CD4-positive, alpha-beta T cell treated with Interferon gamma for 1 hour (primary cell): ENCODE results near the gene CCDC138.
"Not testable (repeated sequence)": the region's sequence is repeated elsewhere in the genome, so short reads cannot be mapped to it uniquely, and the experiment has no call there.

Experiments
- DNase-seq: peaks from one replicate; pipeline ENCODE4 v3.0.0-alpha.2; 2020

Gene CCDC138, protein sequence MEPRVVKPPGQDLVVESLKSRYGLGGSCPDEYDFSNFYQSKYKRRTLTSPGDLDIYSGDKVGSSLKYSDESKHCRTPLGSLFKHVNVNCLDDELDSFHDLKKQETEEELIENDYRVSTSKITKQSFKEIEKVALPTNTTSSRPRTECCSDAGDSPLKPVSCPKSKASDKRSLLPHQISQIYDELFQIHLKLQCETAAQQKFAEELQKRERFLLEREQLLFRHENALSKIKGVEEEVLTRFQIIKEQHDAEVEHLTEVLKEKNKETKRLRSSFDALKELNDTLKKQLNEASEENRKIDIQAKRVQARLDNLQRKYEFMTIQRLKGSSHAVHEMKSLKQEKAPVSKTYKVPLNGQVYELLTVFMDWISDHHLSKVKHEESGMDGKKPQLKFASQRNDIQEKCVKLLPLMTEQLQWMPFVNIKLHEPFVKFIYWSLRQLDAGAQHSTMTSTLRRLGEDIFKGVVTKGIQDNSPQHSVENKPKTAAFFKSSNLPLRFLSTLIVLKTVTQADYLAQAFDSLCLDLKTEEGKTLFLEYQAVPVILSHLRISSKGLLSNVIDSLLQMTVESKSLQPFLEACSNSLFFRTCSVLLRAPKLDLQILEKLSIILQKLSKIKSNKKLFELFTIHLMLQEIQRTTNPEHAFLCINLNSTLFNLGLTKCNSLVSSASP

DNA sequence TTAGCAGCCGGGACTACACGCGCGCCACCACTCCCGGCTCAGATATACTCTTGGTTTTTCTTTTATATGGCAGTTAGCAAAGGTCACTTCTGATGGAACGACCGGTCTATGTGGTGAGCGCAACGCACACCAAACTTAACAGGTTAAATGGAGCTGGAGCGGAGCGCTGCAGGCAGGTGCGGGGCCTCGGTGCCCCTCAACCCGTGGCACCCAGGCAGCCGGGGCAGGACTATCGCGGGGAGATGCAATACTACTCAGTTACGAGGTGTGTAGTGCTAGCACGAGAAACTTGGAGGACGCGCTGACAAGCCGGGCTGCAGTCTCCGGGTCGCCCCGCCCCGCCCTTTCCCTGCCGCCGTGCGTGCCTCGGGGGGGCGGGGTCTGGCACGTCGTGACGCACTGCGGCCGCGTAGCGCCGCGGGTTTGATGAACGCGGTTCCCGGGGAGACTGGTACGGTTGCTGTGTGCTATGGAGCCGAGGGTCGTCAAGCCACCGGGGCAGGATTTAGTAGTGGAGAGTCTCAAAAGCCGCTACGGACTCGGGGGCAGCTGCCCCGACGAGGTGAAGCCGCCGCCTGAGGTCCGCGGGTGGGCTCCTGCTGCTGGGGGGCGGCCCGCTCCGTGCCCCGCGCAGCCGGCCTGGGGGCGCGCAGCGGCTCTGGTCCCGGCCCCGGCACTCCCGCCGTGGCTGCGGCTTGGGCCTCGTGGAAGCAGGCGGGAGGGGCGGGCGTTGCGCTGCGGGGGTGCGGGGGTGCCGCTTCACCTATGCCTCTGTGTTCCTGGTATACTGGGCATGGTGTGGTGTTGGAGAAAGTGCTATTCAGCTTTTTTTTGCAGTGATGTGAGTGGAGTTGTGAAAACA is at the start of gene CCDC138:
Gene CCDC138, plus strand, starts transcription at position 418 of the 862 bp plus-strand sequence. Its CDS starts 52 bp downstream, at position 470.
- peak; percentile 88 for DNase-seq

DNA sequence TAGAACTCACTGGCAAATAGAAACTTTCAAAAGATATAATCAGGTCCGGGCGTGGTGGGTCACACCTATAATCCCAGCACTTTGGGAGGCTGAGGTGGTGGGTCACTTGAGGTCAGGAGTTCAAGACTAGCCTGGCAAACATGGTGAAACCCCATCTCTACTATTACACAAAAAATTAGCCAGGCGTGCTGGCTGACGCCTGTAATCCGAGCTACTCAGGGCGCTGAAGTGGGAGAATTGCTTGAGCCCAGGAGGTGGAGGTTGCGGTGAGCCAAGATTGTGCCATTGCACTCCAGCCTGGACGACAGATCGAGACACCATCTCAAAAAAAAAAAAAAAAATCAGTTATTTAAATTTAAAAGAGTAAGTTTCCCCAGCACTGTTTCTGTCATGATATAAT is 28.6 kb upstream of the CCDC138 start:
- DNase-seq: not testable (repeated sequence)

DNA sequence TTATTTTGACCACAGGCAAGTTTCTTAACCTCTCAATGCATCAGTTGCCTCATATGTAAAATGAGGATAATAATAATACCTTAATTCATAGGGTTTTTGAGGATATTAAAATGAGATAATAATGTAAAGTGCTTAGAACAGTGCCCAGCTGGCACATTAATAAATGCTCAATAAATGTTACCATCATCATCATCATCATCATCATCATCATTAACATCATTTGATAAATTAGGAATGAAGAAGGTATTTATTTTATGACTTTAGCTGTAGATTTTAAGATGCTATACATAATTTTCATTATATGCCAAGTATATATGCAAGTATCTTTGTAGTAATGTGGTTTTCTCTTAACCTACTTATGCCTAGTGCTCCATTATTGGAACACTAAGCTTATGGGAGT is 24.0 kb upstream of the CCDC138 start:
- DNase-seq: not testable (repeated sequence)

DNA sequence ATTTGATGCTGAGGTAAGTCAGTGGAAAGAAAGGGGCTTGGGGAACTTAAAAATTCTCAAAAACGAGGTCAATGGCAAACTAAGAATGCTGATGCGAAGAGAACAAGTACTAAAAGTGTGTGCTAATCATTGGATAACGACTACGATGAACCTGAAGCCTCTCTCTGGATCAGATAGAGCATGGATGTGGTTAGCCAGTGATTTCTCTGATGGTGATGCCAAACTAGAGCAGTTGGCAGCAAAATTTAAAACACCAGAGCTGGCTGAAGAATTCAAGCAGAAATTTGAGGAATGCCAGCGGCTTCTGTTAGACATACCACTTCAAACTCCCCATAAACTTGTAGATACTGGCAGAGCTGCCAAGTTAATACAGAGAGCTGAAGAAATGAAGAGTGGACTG is 19.9 kb upstream of the CCDC138 start:
- not testable (repeated sequence) for DNase-seq

DNA sequence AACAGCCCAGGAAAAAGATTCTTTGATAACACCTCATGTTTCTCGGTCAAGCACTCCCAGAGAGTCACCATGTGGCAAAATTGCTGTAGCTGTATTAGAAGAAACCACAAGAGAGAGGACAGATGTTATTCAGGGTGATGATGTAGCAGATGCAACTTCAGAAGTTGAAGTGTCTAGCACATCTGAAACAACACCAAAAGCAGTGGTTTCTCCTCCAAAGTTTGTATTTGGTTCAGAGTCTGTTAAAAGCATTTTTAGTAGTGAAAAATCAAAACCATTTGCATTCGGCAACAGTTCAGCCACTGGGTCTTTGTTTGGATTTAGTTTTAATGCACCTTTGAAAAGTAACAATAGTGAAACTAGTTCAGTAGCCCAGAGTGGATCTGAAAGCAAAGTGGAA is 18.7 kb upstream of the CCDC138 start:
- DNase-seq: not testable (repeated sequence)

DNA sequence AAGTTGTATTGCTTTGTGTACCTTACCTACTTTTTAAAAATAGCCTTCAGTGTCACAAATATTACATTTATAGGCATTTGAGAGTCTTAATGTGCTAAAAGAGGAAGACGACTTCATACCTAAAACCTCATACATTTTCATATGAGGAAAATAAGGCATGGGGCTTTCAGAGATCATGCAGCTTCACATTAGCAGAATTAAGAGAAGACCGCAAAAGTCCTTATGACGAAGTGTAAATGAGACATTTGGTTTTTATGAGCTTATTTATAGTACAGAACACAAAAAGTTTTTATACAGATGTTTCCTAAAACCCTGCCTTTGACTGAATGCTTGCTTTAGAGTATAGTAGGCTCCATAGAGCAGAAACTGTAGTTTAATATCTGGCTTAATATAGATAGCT is 10.1 kb upstream of the CCDC138 start:
- DNase-seq: no peak

DNA sequence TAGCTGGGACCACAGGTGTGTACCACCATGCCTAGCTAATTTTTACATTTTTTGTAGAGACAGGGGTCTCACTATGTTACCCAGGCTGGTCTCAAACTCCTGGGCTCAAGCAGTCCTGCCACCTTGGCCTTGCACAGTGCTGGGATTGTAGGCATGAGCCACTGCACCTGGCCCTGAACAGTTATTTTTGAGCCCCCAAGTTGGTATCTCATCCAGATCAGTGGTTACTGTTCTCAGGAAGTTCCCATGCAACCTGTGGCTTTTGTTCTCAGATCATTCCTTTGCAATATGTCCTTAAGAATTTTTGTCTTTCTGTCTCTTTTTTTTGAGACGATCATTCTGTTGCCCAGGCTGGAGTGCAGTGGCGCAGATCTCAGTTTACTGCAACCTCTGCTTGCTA is 7.7 kb upstream of the CCDC138 start:
- DNase-seq: no peak

DNA sequence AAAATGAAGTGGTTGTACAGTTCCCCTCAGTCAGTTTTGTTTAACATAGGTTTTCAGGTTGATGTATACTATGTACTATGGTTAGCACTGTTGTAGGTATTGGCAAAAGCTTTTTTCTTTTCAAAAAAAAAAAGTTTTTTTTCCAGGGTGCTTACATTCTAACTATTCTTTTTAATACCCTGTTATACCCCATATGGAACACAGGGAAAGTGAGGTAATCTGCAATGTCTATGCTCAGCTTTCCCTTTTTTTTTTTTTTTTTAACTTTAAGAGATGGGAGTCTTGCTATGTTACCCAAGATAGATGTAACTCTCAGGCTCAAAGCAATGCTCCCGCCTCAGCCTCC is 590 bp upstream of the CCDC138 start:
- DNase-seq: no peak

DNA sequence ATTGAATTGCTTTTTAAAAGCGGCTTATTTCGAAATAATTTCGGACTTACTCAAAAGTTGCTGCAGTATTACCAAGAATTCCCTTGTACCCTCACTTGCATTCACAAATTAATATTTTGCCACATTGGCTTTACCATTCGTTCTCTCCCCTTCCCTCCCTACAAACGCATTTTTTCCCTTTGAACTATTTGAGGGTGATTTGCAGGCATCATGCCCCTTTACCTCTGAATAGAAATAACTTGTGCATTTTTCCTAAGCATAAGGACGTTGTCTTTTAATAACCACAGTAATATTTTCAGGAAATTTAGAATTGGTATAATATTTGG is 608 bp downstream of the CCDC138 start:
- DNase-seq: no peak

DNA sequence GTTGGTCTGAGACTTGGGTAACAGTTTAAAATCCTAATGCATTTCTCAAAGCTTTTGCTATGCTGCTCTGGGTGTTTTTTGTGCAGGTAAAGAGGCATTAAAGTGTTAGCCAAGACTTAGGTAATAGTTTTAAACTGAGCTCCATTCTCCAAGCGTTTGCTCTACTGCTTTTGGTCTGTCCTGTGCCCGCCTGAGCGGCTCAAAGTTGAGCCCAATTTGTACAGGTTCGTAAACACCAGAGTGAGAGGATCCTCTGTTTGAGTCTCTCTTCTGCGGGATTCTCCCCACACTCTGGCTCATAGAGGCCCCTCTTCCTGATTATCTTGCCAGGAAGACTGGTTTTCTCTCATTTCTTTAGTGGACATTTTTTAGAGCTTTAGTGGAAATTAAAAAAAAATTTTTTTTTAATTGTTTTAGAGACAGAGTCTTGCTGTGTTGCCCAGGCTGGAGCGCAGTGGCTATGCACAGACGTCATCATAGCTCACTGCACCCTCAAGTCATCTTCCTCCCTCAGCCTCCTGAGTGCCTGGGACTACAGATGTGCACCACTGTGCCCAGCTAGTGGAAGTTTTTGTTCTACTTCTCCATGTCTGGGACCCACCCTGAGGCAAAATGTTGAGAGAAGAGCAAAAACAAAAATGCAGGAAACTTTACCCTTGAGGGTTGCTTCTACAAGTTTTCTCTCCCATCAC is 16.6 kb downstream of the CCDC138 start:
- DNase-seq: no peak

DNA sequence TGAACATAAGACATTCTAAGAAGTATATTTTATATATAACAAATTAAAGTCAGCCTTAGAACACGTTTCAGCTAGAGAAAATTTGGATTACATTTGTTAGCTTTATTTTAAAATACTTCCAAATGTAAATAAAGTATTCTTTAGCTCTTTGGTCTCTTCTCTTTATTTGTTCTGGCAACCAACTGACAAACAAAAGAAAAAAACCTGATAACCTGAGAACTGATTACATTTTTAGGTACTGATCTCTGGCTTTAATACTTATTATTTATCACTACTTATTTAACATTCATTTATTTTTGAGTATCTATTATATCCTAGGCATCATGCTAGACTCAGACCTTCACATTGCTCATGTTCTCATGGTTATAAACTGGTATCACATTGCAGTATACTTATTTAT is 18.5 kb downstream of the CCDC138 start:
- no peak for DNase-seq

DNA sequence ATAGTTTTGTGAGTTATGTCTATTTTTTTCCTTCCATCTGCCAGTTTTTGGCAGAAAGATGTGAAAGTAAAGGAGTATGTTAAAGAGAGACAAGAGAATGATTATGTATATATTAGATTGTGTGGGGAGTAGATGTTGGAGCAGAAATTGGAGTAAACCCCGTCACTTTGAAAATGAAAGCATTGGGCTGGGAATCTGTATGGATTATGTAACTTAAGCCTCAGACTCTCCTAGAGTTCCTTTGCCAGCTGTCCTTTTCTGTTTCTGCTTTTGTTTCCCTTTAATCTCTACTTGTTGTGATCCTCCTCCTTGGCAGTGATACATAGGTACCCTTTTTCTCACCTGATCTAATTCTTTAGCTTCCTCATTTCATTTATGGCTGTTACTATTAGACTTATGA is 19.2 kb downstream of the CCDC138 start:
- DNase-seq: no peak

DNA sequence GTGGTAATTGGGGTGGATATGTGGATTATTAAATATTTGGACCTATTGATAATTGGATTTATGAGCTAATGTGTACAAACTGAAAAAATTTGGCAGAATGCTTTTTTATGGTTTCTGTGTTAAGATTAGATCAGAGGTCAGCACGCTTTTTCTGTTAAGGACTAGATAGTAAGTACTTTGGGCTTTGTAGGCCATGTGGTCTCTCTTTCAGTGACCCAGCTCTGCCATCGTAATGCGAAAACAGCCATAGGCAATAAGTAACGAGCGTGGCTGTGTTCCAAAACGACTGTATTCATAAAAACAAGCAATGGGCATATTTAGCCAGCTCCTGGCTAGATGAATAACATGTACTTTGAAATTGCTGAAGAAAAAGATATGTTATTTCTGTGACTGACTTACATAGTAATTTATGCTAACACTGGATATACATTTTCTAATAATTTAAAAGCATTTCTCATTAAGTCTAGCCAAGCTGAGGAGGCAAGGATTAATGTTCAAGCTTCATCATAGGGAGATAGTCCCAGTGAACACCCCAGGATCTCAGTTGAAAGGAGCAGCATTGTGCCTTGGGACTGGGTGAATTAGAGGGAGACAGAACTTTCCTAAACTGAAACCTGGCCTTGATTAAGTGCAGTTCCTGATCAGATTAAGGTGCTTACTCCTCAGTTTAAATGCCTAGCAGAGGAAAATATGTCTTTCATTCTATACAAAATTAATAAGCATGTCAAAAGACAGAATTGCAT is 20.0 kb downstream of the CCDC138 start:
- DNase-seq: no peak

DNA sequence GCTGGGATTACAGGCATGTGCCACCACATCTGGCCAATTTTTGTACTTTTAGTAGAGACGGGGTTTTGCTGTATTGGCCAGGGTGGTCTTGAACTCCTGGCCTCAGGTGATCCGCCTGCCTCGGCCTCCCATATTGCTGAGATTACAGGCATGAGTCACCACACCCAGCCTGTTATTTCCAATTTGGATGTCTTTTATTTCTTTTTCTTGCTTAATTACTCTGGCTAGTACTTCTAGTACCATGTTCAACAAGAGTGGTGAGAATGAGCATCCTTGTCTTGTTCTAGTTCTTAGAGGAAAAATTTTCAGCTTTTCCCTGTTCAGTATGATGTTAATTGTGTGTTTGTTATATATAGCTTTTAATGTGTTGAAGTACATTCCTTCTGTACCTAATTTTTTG is 23.4 kb downstream of the CCDC138 start:
- no peak for DNase-seq

DNA sequence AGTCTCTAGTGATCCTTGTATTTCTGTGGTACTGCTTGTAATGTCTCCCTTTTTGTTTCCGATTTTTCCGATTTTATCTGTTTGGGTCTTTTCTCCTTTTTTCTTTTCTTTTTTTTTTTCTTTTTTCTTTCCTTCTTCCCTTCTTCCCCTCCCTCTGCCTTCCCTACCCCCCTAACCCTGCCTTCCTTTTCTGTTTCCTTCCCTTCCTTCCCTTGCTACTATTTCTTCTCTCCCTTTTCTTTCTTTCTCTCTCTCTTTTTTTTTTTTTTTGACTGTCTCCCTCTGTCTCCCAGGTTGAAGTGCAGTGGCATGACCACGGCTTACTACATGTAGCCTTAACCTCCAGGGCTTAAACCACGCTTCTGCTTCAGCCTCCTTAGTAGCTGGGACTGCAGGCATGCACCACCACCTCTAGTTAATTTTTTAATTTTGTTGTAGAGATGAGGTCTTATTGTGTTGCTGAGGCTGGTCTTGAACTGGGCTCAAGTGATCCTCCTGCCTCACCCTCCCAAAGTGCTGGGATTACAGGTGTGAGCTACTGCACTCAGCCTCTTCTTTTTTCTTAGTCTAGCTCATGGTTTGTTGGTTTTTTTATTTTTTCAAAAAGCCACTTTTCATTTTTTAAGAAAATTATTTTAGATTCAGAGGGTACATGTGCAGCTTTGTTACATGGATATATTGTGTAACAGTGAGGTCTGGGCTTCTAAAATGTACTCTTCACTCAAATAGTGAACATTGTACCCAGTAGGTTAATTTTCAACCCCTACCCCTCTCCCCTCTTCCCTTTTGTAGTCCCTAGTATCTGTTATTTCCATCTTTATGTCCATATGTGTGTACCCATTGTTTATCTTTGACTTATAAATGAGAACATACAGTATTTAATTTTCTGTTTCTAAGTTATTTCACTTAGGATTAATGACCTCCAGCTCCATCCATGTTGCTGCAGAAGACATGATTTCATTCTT is 24.7 kb downstream of the CCDC138 start:
- no peak for DNase-seq

DNA sequence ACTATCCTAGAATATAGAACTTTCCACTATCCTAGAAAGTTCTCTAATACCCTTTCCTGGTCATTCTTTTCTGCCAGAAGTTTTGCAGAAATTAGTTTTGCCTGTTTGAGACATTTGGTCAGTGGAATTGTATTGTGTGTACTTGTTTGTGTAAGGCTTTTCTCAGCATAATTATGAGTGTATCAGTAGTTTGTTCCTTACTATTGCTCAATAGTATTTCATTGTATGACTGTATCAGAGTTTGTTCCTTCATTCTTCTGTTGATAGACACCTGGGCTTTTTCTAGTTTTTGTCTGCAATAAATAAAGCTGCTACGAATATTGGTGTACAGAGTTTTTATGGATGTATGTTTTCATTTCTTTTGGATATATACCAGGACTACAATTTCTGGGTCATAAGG is 27.2 kb downstream of the CCDC138 start:
- DNase-seq: no peak

DNA sequence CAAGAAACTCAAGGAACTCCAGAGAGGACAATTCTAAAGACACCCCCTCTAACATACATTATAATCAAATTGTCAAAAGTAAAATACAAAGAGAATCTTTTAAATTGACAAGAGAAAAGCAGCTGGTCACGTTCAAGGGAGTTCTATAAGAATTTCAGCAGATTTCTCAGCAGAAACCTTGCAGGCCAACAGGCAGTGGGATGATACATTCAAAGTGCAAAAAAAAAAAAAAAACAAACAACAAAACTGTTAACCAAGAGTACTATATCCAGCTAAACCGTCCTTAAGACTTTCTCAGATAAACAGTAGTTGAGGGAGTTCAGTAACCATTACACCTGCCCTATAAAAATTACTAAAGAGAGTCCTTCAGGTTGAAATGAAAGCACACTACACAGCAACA is 33.9 kb downstream of the CCDC138 start:
- no peak for DNase-seq

DNA sequence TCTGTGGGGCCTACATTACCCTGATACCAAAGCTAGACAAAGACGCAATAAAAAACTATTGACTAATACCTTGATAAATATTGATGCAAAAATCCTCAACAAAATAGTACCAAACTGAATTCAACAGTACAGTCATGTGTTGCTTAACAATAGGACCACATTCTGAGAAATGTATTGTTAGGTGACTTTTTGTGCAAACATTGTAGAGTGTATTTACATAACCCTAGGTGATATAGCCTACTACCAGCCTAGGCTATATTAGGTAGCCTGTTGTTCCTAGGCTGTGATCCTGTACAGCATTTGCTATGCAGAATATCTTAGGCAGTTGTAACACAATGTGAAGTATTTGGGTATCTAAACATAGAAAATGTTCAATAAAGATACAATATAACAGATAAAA is 36.7 kb downstream of the CCDC138 start:
- no peak for DNase-seq

DNA sequence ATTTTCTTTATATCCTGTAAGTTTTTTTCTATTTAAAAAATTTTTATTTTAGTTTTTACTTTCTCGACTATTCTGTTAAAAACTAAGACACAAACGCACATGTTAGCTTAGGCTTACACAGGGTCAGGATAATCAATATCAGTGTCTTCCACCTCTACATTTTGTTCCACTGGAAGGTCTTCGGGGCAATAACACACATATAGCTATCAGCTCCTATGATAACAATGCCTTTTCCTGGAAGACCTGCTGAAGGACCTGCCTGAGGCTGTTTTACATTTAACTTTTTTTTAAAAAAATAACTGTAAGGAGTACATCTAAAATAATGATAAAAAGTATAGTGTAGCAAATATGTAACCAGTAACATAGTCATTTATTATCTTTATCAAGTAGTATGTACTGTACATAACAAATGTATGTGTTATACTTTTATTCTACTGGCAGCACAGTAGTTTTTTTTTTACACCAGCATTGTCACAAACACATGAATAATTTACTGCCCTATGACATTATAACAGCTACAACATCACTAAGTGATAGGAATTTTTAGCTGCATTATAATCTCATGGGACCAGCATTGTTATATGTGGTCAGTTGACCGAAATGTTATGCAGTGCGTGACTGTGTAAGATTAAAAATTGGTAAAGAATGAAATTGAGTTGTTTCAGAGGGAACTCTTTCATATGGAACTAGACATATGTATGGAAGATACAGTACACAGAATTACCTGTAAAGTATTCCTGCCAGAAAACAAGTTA is 37.9 kb downstream of the CCDC138 start:
- no peak for DNase-seq

DNA sequence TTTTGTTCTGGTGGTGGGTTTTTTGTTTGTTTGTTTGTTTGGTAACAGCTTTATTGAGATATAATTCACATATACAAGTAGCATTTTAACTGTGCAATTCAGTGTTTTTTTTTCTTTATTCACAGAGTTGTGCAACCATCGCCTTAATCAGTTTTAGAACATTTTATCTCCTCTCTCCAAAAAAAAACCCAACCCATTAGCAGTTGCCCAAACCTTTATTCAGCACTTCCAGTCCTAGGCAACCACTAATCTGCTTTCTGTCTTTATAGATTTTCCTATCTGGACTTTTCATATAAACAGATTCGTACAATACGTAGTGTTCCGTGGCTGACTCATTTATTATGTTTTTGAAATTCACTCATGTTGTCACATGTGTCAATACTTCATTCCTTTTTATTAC is 38.7 kb downstream of the CCDC138 start:
- DNase-seq: no peak
